GM19452 (cell line): Measurements from ENCODE around the gene TSPAN5.
A peak's percentile ranks its signal among the peaks of the same experiment; 100 is the strongest.
"Not testable (repeated sequence)": the region's sequence is repeated elsewhere in the genome, so short reads cannot be mapped to it uniquely, and the experiment has no call there.

Experiments
- ATAC-seq: cut with Tn5 transposase; IDR thresholded peaks from one replicate; pipeline ENCODE4 v1.9.1; 2021; ENCODE audit not compliant: unreplicated experiment

Gene TSPAN5

GRCh38 chr4:98503676-98504075 is 154.7 kb downstream of the TSPAN5 start:
- ATAC-seq: no peak

DNA sequence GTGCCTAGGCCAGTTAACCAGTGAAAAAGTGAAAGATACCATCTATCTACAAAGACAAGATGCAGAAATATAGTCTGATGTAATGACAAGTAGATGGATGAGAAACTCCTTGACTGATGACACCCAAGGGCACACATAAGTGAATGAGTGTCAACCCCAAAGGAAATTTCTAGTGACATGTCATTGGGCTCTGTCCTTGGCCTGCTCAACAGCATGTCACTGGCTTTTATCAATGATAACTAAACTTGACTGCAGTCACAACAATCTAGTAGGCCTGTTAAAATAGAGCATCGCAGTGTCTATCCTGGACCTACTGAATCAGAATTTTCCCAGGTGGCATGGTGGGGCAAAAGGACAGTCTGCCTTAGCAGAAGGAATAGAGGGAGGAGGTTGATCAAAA is 155.8 kb downstream of the TSPAN5 start:
- no peak for ATAC-seq

- no peak for ATAC-seq
Observed at GRCh38 chr4:98502031-98502430, 156.4 kb downstream of the TSPAN5 start.

- ATAC-seq: no peak
Observed at GRCh38 chr4:98501383-98501782, 157.0 kb downstream of the TSPAN5 start.

GRCh38 chr4:98498774-98499173 is 159.6 kb downstream of the TSPAN5 start:
- ATAC-seq: no peak

- ATAC-seq: no peak
Observed at GRCh38 chr4:98496152-98496845, 162.1 kb downstream of the TSPAN5 start.

- peak; percentile 71 for ATAC-seq
Observed at GRCh38 chr4:98493296-98493695, 165.1 kb downstream of the TSPAN5 start.

GRCh38 chr4:98491899-98492559 is 166.4 kb downstream of the TSPAN5 start:
- no peak for ATAC-seq

GRCh38 chr4:98490251-98490650 is 168.2 kb downstream of the TSPAN5 start:
- no peak for ATAC-seq

DNA sequence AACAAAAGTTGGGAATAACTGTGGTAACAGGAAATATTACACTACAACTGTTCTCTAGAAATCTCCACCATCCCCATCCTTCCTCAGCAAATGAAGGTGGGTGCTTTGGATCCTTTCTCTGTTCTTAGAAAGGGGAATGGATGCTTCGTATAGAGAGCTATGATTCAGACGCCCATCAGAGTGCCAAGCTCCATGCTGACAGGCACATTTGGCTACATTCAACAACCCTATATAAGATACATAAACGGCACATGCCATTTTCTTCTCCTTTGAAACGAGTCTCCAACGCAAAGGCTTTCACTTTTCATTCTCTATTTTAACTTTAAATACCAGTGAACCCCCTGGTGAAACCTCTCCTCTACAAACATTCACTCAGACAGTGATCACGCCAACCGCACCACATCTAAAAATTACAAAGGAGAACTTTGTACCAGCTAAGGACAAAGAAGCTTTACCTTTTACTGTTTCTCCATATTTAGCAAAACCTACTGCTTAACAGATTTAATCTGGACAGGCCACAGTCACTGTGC is 172.5 kb downstream of the TSPAN5 start:
- no peak for ATAC-seq

DNA sequence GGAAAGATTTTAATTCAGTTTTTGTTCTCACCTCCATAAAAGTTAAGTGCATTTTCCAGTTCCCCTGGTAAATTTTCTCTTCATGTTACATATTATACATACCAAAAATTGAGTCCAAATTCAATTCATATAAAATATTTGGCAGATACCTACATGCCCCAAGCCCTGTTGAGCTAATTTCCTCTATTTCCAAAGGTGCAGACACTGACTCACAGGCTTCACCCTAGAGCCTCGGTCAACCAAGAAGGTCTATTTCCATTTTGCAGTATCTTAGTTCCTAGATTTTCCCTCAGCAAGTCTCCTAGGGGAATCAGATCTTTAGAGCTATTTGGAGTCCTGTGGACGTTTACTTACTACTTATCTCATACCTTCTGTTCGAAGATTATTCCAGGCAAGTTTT is 174.4 kb downstream of the TSPAN5 start:
- no peak for ATAC-seq

GRCh38 chr4:98482847-98483806 is 175.3 kb downstream of the TSPAN5 start:
- ATAC-seq: peak; percentile 85

- ATAC-seq: peak; percentile 11
Observed at GRCh38 chr4:98482503-98482846, 175.9 kb downstream of the TSPAN5 start.

- ATAC-seq: no peak
Observed at GRCh38 chr4:98481167-98481566, 177.2 kb downstream of the TSPAN5 start.

GRCh38 chr4:98480535-98480934 is 177.9 kb downstream of the TSPAN5 start:
- no peak for ATAC-seq

GRCh38 chr4:98479590-98479989 is 178.8 kb downstream of the TSPAN5 start:
- not testable (repeated sequence) for ATAC-seq

- no peak for ATAC-seq
Observed at GRCh38 chr4:98476891-98477290, 181.5 kb downstream of the TSPAN5 start.

- no peak for ATAC-seq
Observed at GRCh38 chr4:98474408-98474844, 184.0 kb downstream of the TSPAN5 start.

- ATAC-seq: no peak
Observed at GRCh38 chr4:98473046-98473445, 185.4 kb downstream of the TSPAN5 start.

DNA sequence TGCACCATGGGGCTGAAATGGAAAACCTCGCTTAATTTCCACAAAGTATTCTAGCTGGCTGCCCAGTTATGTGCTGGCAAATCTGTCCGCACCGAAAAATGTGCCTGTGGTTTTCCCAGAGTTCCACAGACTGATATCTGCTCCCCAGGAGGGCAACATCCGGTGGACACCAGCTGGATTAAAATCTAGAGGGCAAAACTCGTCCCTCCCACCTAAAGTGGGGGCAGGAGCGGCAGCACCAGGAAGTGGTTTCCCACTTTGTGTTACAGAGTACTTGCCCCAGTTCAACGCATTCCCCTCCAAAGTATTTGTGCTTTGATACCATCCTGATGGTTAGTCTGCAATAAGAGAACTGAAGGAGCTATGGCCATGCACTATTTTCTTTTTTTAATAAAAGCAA is 187.6 kb downstream of the TSPAN5 start:
- no peak for ATAC-seq

- no peak for ATAC-seq
Observed at GRCh38 chr4:98470366-98470765, 188.0 kb downstream of the TSPAN5 start.
